LHCN-M2 (cell line): ENCODE results near the gene SIAH1. TPM values are rescaled to one million over a fixed set of nuclear protein-coding genes. Genes with fewer than 3 reads are reported as not detected.
"Not testable (repeated sequence)": the region's sequence is repeated elsewhere in the genome, so short reads cannot be mapped to it uniquely, and the experiment has no call there.

ENCODE experiments used
- DNase-seq: peaks from one replicate; pipeline ENCODE4 v3.0.0-alpha.2; 2012; ENCODE audit warnings: low read depth
- total RNA-seq: library from RNA; depleted of rRNA; stranded (reverse); fragments of >200 nt; gene quantifications from 2 replicates; pipeline ENCODE4 v1.2.3, GENCODE V29; 2014

Gene SIAH1
- total RNA-seq, 1 experiment from 2014 or later = 17.3 TPM

DNA sequence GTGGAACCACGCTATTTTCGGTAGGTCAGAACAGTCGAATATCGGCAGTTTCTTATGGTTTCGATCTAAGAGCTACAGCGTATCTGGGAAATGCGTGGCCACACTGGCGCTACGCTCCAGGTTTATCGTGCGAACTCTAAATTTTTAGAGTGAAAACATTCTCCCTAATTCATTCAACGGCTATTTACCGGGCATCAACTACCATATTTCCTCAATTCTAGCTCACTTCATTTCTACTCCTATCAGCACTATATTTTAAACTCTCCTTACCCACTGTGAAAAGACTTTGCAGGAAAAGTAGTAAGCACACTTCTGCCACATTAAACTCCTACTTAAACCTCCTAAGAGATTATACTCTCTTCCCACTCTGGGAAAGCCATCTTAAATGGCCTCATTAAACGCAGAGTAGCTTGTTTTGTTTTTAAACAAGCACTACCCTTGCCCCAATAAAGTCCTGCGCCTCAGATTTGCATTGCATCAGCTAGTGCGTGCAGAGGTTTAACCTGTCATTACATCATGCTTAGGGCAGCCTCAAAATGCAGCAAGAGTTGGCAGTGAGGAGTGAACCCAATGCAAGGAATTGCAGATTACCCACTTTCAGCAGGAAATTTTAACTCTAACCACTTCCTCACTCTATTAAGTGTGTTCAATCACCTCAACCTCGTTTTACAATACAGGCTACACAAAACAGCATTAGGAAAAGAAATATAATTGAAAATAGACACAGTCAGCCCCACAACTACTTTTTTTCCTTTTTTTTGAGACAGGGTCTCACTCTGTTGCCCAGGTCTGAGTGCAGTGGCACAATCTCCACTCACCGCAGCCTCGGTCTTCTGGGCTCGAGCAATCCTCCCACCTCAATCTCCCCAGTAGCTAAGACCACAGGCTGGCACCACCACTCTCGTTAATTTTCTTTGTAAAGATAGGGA, 18.8 kb downstream of the SIAH1 start:
- peak; percentile 47 for DNase-seq

DNA sequence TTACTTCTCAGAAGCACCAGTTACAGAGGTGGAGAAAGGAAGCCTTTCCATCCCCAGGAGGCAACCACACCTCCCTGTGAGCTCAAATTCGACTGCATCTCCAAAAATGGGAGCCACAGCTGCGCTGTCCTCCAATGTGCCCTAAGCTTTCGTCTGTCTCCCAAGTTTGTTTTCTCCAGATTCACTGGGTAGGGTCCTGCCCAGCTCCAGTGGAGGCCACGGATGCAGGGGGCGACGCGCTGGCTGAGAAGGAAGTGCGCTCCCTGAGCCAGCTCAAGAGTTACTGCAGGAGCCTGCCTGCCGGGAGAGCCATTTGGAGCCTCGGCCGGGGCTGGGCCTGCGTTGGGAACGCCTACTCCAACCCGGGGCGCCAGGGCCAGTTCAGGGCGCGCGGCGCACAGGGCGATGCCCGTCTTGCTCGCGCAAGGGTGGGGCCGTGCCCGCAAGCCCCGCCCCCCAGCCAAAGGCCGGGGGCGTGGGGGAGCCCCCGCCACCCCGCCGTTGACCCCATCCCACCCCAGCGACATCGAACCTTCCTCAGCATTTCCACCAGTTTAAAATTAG, 19.5 kb downstream of the SIAH1 start:
- peak; percentile 76 for DNase-seq

DNA sequence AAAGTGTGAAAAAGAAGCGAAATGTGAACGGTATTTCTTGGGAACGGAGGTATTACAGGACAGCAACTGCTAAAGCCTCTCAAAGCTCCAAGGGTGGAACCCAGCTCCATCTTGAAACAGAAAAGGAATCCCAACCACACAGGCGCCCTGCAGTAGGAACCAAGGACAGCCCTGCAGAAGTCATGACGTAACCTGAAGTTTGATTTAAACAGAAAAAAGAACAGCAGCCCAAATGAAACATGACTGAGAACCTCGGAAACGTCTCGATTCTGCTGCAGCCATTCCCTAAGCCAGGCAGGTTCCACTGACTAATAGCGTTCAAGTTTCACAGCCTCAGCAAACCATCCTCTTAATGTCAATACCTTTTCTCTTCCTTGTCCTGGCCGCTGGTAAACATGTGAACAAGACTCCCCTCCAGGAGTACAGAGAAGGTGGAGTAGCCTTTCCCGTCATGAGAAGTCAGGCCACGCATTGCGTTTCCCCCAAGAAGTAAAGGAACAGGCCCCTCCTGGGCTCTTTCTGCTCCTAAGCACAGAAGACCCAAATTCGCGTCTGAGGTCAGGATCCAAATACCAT, 20.1 kb downstream of the SIAH1 start:
- DNase-seq = no peak

DNA sequence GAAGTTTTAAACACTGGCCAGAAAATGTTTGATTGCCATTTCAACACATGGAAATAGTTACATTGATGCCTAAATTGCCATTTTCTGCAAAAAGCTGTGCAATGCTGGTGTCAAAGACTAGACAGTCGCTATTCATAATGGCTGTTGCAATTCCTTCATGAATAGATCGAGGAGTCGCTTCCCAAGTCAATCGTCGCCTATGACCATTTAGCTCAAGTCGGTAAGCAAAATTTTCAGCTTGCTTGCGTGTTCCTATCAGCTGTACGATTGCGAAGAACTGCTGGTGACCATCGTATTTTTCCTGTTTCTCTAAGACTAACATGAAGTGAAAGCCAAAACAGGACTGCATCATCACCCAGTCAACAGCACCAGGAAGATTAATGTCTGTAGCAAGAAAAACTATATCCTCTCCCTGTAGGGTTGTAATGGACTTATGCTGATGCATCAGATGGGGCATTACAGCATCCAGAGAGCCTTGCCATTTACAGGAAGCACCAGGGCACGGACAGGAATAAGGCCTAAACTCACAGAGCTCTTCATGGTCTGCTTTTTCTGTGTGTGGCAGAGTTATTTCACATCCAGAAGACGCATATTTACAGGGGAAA, 23.6 kb downstream of the SIAH1 start:
- DNase-seq = no peak

DNA sequence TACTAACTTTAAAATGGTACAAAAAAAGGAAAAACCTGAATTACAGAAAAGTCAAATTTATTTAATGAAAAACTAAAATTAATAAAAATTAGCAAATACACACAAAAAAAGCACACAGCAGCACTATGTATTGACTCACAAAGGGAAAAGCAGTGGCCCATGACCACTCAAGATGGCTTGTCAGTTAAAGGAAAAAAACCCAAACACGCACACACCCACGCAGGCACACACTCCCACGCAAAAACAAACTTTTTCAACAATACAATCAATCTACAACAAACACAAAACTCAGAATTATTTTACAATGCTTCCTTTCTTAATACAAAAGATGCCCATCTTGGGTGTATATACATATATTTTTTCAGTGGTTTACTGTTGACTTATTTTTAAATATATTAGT, 24.2 kb downstream of the SIAH1 start:
- no peak for DNase-seq

DNA sequence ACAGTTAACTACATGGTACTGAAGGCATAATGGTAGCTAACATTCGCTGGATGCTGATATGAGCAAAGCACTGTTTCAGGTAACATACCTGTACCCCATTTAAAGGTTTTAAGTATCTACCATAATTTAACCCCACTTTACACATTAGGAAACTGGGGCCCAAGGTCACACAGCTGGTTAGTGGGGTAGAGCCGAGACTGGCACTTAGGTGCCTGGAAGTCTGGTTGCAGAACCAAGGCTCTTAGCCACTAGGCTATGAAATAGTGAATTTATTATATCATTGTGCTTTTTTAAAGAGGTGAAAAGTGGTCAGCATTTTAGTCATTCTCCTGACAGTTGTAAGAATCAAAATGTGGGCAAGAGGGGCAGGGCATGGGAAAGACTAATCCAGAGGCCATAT, 25.2 kb downstream of the SIAH1 start:
- no peak for DNase-seq

DNA sequence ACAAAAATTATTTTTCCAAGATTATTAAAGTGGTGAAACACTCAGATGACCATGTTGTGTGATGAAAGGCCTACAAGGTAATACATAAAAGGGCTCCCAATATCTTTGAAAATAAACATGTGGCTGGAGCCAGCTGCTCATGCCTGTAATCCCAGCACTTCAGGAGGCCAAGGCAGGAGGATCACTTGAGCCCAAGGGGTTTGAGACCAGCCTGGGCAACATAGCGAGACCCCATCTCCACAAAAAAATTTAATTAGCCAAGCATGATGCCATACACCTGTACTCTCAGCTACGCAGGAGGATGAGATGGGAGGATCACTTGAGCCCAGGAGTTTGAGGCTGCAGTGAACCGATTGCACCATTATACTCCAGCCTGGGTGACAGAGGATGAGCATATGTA, 26.8 kb downstream of the SIAH1 start:
- no peak for DNase-seq

DNA sequence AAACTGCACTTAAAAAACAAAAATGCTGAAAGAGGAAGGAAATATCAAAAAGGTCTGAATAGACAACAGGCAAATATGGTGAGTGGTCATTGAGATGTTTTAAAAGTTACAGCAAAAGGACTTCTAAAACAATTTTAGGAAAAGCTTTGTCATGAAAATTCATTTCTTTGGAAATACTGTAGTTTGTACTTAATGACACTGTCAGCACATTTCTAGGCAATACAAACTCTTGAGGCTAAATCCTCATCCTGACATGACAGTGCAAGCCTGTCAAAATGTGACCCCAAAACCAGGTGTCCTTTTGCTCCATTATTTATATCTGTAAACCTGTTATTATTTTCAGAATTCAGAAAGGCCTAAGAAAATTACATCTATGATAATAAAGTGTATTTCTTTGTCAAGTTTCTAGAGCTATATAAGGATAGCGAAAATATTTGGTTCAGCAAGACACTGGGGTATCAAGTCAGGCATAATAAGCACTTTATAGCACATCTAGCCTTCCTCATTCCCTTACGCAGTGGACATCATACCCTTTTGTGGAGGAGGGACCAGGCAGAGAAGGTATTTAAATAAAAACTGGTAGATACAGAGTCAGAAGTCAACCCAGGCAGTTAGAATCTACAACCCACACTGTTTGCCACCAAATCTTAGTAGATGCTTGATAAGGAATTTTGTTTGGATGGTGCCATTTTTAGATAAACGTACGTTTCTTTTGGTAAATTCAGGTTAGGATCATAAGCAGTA, 28.4 kb downstream of the SIAH1 start:
- DNase-seq = no peak

DNA sequence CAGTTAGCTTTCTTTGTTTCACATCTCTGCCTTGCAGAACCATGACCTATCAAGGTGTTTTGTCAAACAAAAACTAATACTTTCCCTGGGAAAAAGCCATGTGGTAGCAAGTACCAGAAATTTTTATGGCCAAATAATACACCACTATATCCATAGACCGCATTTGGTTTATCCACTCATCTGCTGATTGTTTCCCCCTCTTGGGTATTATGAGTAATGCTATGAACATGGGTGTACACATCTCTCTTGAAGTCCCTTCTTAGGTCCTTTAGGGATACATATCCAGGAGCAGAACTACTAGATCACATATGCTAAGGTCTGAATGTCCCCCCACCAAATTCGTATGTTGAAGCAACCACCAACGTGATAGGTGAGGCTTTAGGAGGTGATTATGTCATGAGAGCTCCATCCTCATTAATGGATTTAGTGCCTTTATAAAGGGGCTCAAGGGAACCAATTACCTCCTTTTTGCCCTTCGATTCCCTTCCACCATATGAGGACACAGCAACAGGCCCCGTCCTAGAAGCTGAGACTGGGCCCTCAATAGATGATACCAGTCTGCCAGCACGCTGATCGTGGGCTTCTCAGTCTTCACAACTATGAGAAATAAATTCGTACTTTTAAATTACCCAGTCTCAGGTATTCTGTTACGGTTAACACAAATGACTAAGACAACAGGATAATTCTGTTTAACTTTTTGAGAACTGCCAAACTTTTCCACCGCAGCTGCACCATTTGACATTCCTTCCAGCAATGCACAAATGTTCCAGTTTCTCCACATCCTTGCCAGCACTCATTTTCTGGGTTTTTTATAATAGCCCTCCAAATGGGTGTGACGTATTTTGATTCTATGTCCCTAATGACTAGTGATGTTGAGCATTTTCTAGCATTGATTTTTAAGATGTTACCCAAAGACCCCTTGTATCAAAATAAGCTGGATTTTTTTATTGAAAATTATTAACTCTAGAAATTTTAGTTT, 30.0 kb downstream of the SIAH1 start:
- DNase-seq = no peak

DNA sequence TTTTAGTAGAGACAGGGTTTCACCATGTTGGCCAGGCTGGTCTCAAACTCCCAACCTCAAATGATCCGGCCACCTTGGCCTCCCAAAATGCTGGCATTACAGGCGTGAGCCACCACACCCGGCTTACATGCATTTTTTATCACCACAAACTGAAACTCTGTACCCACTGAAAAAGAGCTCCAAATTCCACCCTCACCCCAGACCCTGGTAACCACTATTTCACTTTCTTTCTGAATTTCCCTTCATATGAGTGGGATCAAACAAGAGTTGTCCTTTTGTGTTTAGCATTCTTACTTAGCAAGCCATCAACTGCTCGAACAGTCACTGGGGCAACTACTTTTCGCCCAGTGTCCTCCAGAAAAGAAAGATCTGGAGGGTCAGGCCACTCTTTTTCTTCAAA, 30.8 kb downstream of the SIAH1 start:
- not testable (repeated sequence) for DNase-seq

DNA sequence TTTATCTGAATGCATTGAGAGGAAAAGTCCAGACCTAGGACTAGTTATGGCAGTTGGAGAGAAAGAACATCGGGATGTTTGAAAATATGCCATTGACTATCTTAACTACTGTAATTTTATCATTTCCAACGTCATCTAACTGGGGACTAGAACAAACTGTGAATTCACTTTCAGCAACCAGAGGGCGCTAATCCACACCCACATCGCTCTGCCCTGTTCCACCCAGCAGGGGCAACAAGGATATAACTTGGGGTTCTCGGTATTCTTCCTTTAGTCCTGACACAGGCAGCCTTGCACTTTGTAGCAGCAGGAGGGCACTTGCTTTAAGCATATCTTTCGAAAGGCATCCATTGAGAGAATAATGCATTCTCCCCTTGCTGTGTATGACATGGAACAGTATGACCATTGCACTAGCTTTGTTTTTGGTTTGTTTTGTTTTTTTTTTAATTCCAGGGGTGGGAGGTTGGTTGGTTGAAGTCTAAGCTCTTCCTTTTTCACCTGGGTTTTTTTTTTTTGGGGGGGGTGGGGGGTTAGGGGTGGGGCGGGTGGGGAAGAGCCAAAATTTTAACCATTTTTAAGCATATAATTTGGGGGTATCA, 31.5 kb downstream of the SIAH1 start:
- peak; percentile 77 for DNase-seq

DNA sequence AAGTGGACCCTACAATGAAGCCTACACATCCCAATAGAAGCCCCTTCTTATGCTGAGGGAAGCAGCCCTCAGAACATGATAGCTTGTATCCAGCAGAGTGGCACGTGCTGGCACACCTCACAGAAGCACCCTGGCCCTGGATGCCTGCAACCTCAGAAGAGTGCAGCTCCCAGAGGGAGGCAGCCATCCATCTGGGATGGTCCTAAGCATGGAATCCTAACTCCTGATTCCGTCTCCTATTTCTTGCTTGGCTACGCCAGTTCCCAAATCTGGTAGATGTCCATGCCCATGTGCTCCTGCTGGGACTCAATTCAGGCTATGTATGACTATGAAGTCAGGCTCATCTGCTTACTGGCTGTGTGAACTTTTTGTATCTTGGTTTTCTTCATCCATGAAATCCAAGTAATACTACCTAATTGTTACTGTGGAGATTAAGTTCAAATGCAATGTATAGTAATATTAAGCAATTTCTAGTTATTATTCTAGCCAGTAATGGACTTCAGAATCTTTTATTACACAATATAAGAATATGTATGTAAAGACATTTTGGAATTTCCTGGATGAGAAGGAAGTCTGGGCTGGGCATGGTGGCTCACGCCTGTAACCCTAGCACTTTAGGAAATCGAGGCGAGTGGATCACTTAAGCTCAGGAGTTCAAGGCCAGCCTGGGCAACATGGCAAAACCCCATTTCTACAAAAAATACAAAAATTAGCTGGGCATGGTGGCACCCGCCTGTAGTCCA, 32.4 kb downstream of the SIAH1 start:
- DNase-seq = no peak

DNA sequence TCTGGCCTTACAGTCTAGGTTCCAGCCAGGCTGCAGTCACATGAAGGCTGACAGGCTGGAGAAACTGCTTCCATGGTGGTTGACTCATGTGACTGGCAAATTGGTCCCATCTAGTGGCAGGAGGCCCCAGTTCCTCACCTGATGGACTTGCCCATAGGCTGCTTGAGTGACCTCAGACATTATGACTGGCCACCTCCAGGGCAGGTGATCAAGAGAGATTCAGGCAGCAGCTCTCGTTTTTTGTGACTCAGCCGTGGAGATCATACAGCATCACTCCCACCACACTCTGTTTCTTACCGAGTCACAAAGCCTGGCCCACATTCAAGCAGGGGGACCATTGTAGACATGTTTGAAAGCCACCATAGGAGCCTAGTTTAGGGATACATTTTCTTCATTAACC, 34.5 kb downstream of the SIAH1 start:
- no peak for DNase-seq

DNA sequence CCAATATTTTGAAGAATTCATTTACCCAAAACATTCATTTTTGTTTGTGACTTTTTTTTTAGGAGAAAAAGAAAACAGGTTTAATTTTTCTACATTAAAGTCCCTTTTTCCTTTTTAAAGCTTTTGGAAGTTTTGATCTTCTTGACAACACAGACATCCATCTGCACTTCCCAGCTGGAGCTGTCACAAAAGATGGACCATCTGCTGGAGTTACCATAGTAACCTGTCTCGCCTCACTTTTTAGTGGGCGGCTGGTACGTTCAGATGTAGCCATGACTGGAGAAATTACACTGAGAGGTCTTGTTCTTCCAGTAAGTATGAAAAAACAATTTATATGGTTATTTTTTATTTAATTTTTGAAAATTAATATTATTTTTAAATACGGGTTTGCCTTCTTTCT, 37.2 kb downstream of the SIAH1 start:
- peak; percentile 25 for DNase-seq

DNA sequence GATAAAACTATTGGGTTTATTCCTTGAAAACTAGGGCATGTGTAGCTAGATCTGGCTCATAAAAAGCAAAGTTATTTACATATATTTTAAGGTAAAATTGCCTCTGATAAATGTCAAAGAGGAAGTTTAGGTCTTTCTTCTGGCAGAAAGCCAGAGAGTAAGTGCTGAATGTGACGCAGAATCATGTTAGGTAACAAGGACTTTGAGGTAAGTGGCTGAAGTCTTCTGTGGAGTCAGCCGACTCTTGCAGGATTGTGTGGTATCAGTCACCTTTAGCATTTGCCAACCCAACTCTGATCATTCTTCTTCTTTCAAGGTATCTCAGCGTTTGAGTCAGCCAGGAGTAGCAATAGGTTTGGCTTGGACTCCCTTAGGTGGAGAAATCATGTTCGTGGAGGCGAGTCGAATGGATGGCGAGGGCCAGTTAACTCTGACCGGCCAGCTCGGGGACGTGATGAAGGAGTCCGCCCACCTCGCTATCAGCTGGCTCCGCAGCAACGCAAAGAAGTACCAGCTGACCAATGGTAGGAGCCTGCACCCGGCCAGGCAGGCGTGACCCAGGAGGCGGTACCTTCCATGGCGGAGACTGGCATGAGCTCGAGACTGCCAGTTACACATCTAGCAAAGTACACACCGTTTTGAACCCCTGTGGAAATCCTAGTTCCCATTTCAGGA, 37.9 kb downstream of the SIAH1 start:
- no peak for DNase-seq

DNA sequence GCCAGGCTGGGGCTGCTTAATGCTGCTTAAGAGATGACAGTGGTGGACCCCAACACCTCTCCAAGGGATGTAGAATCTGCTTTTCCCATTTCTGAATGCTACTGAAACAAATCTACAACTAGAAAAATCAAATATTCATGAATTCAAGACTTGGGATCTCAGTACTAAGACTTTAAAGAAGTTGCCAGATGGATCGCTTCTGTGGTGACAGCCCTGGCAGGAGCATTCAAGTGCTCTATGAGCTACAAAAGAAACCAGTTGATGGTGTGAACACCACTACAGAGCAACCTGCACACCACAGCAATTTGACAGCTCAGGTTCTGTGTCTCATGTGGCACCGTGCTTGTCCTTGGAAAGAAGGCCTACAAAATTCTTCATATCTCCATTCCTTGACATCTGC, 42.6 kb downstream of the SIAH1 start:
- DNase-seq = no peak

DNA sequence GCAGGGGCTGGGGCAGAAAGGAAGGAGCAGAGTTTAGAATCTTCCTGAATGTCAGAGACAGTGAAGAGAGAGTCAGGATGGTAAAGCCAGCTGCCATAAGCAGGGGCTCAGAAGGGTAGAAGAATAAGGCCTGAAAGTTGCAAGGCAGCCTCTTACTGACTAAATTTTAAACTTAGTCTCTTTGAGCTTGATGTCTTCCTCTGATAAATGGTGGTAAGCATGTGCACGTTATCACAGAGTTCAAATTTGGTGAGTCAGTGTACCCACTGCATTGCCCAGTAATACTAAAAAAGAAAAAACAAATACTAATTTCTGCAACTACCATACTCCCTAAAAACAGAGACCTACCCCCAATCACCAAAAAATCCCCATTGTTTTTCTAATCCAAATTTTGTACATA, 45.2 kb downstream of the SIAH1 start:
- DNase-seq = no peak

DNA sequence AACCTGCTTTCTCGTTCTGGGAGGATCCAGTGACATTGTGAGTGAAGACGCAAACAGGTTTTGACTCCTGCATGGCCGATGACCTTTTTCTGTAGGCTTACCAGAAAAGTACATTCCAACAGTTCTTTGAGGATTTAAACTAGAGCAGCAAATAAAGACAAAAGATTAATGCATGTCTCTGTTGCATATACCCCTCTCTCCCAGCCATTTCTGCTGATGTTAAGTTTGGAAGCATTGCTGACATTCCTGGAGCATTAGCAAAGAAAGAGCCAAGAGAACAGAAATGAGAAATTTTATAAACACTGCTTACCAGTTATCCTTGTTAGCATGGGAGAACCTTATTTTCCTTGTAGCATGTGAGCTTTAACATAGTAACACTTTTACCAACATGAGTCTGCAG, 49.3 kb downstream of the SIAH1 start:
- DNase-seq = no peak

DNA sequence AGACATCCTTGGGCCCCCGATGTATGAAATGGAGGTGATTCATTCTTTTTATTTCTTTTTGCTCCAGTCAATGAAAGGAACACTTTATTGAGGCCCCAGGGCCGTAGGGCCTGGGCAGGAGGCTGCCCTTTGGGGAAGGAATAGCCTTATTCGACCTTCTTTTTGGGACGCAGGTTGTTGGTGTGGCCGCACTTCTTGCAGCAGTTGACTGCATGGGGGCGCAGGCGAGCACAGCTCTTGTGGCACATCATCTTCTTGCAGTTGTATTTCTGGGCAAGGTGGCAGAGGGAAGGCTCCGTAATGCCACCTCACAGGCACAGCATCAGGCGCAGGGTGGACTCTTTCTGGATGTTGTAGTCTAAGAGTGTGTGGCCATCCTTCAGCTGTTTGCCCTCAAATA, 50.9 kb downstream of the SIAH1 start:
- DNase-seq = no peak
